Karpas-422 (cell line): ENCODE results near the gene SCUBE2. TPM values are rescaled to one million over a fixed set of nuclear protein-coding genes. Genes with fewer than 3 reads are reported as not detected.
"Not testable (repeated sequence)": the region's sequence is repeated elsewhere in the genome, so short reads cannot be mapped to it uniquely, and the experiment has no call there.

Source experiments
- DNase-seq: peaks from one replicate; pipeline ENCODE4 v3.0.0-alpha.2; 2015
- H2AFZ ChIP-seq: fragments of 200-600 bp; sonication (generic); 2 replicates; pipeline ENCODE4 v1.6.1; 2014; ENCODE audit warnings: antibody characterized with exemption, low read length, mixed read lengths
- H3K27ac ChIP-seq: fragments of 200-600 bp; sonication (generic); 2 replicates; pipeline ENCODE4 v1.5.1; 2014; ENCODE audit warnings: mild to moderate bottlenecking, low read length, moderate library complexity
- H3K27me3 ChIP-seq: fragments of 200-600 bp; sonication (generic); 2 replicates; pipeline ENCODE4 v1.6.1; 2014; ENCODE audit warnings: low read length, mixed read lengths
- H3K36me3 ChIP-seq: fragments of 200-600 bp; sonication (generic); 2 replicates; pipeline ENCODE4 v1.6.1; 2014; ENCODE audit warnings: low read length, mixed read lengths; ENCODE audit not compliant: insufficient read depth
- H3K4me1 ChIP-seq: fragments of 200-600 bp; sonication (generic); 2 replicates; pipeline ENCODE4 v1.6.1; 2014; ENCODE audit warnings: mild to moderate bottlenecking, low read length, mixed read lengths
- H3K4me2 ChIP-seq: fragments of 200-600 bp; sonication (generic); 2 replicates; pipeline ENCODE4 v1.6.1; 2014; ENCODE audit warnings: low read length, low read depth, mild to moderate bottlenecking; ENCODE audit not compliant: poor library complexity, severe bottlenecking
- H3K4me3 ChIP-seq: fragments of 200-600 bp; sonication (generic); 2 replicates; pipeline ENCODE4 v1.5.1; 2014; ENCODE audit warnings: mild to moderate bottlenecking, antibody characterized with exemption, low read length, mixed read lengths
- H3K79me2 ChIP-seq: fragments of 200-600 bp; sonication (generic); 2 replicates; pipeline ENCODE4 v1.6.1; 2014; ENCODE audit warnings: mild to moderate bottlenecking, low read length, mixed read lengths
- H3K9ac ChIP-seq: fragments of 200-600 bp; sonication (generic); 2 replicates; pipeline ENCODE4 v1.6.0; 2014; ENCODE audit warnings: low read length
- H3K9me2 ChIP-seq: fragments of 200-600 bp; sonication (generic), shearing (Covaris generic); replicated peaks from 2 replicates; pipeline ENCODE4 v1.6.0; 2014; ENCODE audit warnings: mild to moderate bottlenecking, low read length, moderate library complexity; ENCODE audit not compliant: insufficient read depth
- H3K9me3 ChIP-seq: fragments of 300-700, 200-600 bp; sonication (generic); 2 replicates; pipeline ENCODE4 v1.6.1; 2014; ENCODE audit warnings: low read length, mixed read lengths
- H4K20me1 ChIP-seq: fragments of 200-600 bp; sonication (generic); 2 replicates; pipeline ENCODE4 v1.6.1; 2014; ENCODE audit warnings: mild to moderate bottlenecking, antibody characterized with exemption, low read length, low read depth; ENCODE audit not compliant: insufficient read depth
- total RNA-seq: library from RNA; depleted of rRNA; stranded (reverse); fragments of >200 nt; shearing (Covaris generic); gene quantifications from 2 replicates; pipeline ENCODE4 v1.2.3, GENCODE V29; 2014; ENCODE audit warnings: low replicate concordance

The SCUBE2 gene
- total RNA-seq, 1 experiment from 2014 or later: not detected

DNA sequence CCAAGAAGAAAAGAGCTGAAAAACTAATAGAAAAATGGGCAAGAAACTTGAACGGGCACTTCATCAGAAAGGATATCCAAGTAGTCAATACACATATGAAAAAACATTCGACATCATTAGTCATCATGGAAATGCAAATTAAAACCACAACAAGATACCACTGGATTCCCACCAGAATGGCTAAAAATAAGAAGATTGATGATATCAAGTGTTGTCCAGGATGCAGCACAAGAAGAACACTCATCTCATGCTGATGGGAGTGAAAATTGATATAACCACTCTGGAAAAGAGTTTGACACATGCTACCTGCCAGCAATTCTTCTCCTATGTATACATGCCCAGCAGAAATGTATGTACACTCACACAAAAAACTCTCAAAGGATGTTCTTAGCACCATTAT is 26.9 kb upstream of the SCUBE2 start:
- no peaks in the 10 kb centered on the region for H3K36me3 ChIP-seq
- H3K9me2 ChIP-seq: no peaks in the 10 kb centered on the region
- no peak for DNase-seq
- no peak overlapping the region for H3K27ac ChIP-seq
- H2AFZ ChIP-seq: no peak overlapping the region
- H3K9me3 ChIP-seq: no peaks in the 10 kb centered on the region
- H3K4me3 ChIP-seq: no peak overlapping the region
- no peaks in the 10 kb centered on the region for H4K20me1 ChIP-seq
- peaks cover 8% of the 10 kb centered on the region for H3K4me1 ChIP-seq
- no peak overlapping the region for H3K4me2 ChIP-seq
- H3K79me2 ChIP-seq: no peaks in the 10 kb centered on the region
- H3K9ac ChIP-seq: no peak overlapping the region
- H3K27me3 ChIP-seq: no peaks in the 10 kb centered on the region

DNA sequence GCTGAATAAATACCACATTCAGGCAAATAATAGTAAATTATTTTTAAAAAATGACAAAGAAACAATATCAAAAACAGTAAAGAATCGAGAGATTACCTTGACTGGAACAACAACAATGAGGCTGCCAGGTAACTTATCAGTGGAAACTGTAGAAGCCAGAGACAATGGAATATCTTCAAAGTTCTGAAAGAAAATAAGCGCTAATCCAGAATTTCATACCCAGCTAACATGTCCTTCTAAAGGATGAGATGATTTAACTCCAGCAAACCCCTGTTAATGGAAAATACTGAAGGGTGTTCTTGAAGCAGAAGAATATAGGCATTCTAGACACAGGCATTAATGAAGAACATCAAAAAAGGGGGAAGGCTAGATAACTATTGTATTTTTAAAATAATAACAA is 20.7 kb upstream of the SCUBE2 start:
- no peak overlapping the region for H3K4me2 ChIP-seq
- no peaks in the 10 kb centered on the region for H3K79me2 ChIP-seq
- no peak for DNase-seq
- no peak overlapping the region for H3K9ac ChIP-seq
- no peaks in the 10 kb centered on the region for H3K36me3 ChIP-seq
- H3K27me3 ChIP-seq: no peaks in the 10 kb centered on the region
- H2AFZ ChIP-seq: no peak overlapping the region
- no peaks in the 10 kb centered on the region for H3K9me2 ChIP-seq
- no peaks in the 10 kb centered on the region for H3K9me3 ChIP-seq
- no peak overlapping the region for H3K27ac ChIP-seq
- no peak overlapping the region for H3K4me3 ChIP-seq
- no peaks in the 10 kb centered on the region for H4K20me1 ChIP-seq
- H3K4me1 ChIP-seq: no peaks in the 10 kb centered on the region

DNA sequence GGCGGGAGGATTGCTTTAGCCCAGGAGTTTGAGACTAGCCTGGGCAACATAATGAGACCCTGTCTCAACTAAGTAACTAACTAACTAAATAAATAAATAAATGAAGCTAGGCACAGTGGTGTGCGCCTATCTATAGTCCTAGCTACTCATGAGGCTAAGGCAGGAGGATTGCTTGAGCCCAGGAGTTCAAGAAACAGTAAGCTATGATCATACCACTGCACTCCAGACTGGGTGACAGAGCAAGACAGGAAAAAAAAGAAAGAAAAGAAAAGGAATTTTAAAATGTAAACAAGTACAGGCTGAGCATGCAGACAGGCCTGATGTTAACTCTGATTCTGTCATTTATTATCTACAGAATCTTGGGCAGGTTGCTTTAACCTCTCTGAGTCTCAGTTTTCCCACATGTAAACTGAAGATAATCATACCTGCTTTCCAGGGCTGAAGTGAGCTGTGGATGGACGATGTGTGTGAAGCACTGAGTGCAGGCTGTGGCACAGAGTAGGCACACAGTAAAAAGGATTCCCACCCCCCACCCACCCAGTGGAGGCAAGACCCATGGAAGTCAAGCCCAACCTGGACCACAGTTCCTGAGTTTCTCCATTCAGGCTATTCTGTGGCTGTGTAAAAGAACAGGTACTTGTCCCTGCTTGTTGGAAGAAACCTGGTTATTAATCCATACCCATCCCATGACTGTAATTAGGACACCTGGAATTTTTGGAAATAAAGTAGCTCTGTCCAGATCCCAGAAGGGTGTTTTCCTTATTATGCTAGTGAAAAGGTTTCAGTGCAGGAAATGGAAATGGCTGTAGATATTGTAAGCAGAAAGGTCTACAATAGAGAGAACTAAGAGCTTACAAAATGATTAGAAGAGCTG is 18.7 kb upstream of the SCUBE2 start:
- Histone ChIP-seq H3K27ac (no peak overlapping the region), H3K4me1 (no peaks in the 10 kb centered on the region), H3K9me2 (no peaks in the 10 kb centered on the region), H3K4me2 (no peak overlapping the region), H3K36me3 (no peaks in the 10 kb centered on the region), H4K20me1 (no peaks in the 10 kb centered on the region), H3K4me3 (no peak overlapping the region), H3K79me2 (no peaks in the 10 kb centered on the region), H3K9ac (no peak overlapping the region), H3K9me3 (no peaks in the 10 kb centered on the region), H2AFZ (no peak overlapping the region), H3K27me3 (no peaks in the 10 kb centered on the region)
- no peak for DNase-seq

DNA sequence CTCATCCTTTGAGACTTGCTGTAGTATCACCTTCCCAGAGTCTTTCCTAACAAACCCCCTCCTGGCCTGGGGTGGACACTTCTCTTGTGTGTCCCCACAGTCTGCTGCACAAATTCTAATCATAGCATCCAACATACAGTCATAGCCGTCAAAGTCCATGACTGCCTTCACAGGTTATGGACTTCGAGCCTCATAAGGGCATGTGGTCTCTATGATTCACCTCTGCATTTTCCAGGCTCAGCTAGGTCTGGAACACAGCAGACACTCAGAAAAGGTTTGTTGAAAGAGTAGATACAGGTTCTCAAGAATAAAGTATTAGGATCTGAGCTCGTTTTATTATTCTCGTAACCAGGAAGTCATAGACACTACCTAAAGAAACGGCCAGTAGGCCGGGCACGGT is 13.2 kb upstream of the SCUBE2 start:
- Histone ChIP-seq H2AFZ (no peak overlapping the region), H3K4me2 (no peak overlapping the region), H3K9me3 (no peaks in the 10 kb centered on the region), H3K4me3 (no peak overlapping the region), H3K79me2 (no peaks in the 10 kb centered on the region), H3K9ac (no peak overlapping the region), H4K20me1 (no peaks in the 10 kb centered on the region), H3K27me3 (no peaks in the 10 kb centered on the region), H3K36me3 (no peaks in the 10 kb centered on the region), H3K4me1 (no peaks in the 10 kb centered on the region), H3K27ac (no peak overlapping the region), H3K9me2 (no peaks in the 10 kb centered on the region)
- DNase-seq: no peak

DNA sequence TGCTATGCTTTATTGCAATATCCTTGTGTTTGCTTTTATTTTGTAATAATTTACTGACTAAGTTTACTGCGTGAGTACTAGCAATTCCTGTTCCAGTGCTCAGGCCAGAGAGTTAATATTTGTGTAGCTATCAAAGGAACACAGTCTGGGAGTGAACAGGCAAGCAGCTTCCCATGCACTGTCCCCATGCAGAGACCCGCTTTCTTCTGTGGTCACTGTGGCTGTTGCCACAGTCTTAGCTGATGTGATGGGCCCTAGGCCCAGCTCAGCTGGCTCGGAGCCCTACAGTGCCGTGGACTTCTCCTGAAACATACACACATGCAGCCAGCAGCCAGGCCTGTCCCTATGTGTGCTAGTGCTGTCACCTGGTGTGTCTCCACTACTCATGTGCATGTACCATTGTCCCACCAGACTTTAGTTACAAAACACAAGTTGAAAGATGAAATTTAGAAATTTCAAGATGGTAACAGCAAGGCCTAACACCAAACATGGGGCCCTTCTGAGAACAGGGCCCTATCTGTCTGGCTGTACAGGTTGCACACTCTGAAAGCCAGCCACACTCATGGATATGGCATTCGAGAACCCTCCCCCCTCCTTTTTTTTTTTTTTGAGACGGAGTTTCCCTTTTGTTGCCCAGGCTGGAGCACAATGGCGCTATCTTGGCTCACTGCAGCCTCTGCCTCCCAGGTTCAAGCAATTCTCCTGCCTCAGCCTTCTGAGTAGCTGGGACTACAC is 12.3 kb upstream of the SCUBE2 start:
- H2AFZ ChIP-seq: no peak overlapping the region
- H3K4me1 ChIP-seq: no peaks in the 10 kb centered on the region
- H3K9ac ChIP-seq: no peak overlapping the region
- no peak overlapping the region for H3K4me2 ChIP-seq
- H3K27ac ChIP-seq: no peak overlapping the region
- H3K36me3 ChIP-seq: no peaks in the 10 kb centered on the region
- no peaks in the 10 kb centered on the region for H3K9me2 ChIP-seq
- no peak for DNase-seq
- H3K9me3 ChIP-seq: no peaks in the 10 kb centered on the region
- no peaks in the 10 kb centered on the region for H4K20me1 ChIP-seq
- no peaks in the 10 kb centered on the region for H3K79me2 ChIP-seq
- H3K27me3 ChIP-seq: no peaks in the 10 kb centered on the region
- no peak overlapping the region for H3K4me3 ChIP-seq

DNA sequence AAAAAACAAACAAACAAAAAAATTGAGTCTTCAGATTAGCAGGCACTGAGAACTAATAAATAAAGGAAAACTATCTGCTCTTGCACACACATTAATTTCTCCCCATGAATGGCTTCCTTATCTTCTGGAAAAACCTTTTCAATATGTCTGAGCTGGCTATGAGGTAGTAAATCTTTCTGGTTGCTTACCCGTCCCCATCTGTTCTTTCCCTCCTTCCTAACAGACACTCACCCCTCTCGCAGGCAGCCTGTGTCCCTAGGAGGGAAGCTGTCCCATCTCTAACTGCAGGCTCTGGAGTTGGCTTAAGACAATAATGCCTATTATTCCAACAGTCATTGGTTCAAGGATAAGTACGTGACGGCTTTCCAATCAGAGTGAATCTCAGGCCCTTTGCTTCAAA is 8.2 kb upstream of the SCUBE2 start:
- Histone ChIP-seq H3K27me3 (no peaks in the 10 kb centered on the region), H4K20me1 (no peaks in the 10 kb centered on the region), H3K9me3 (no peaks in the 10 kb centered on the region), H3K27ac (no peak overlapping the region), H3K4me3 (no peak overlapping the region), H3K9ac (no peak overlapping the region), H3K79me2 (no peaks in the 10 kb centered on the region), H3K4me1 (no peaks in the 10 kb centered on the region), H2AFZ (no peak overlapping the region), H3K4me2 (no peak overlapping the region), H3K36me3 (no peaks in the 10 kb centered on the region), H3K9me2 (no peaks in the 10 kb centered on the region)
- no peak for DNase-seq

DNA sequence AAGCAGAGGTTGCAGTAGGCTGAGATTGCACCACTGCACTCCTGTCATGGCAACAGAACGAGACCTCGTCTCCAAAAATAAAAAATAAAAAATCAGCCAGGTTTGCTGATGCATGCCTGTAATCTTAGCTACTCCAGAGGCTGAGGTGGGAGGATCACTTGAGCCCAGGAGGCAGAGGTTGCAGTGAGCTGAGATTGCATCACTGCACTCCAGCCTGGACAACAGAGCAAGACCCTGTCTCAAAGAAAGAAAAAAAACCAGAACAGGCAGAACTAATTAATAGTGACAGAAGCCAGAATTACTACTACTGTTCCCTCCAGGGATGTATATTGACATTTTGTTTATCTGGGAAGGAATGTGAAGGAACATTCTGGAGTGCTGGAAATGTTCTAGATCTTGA is 7.1 kb upstream of the SCUBE2 start:
- not testable (repeated sequence) for H3K4me1 ChIP-seq, H2AFZ ChIP-seq, H3K4me3 ChIP-seq, H3K36me3 ChIP-seq, DNase-seq, H4K20me1 ChIP-seq, H3K27ac ChIP-seq, H3K9ac ChIP-seq, H3K79me2 ChIP-seq, H3K4me2 ChIP-seq, H3K9me2 ChIP-seq, H3K27me3 ChIP-seq, H3K9me3 ChIP-seq

DNA sequence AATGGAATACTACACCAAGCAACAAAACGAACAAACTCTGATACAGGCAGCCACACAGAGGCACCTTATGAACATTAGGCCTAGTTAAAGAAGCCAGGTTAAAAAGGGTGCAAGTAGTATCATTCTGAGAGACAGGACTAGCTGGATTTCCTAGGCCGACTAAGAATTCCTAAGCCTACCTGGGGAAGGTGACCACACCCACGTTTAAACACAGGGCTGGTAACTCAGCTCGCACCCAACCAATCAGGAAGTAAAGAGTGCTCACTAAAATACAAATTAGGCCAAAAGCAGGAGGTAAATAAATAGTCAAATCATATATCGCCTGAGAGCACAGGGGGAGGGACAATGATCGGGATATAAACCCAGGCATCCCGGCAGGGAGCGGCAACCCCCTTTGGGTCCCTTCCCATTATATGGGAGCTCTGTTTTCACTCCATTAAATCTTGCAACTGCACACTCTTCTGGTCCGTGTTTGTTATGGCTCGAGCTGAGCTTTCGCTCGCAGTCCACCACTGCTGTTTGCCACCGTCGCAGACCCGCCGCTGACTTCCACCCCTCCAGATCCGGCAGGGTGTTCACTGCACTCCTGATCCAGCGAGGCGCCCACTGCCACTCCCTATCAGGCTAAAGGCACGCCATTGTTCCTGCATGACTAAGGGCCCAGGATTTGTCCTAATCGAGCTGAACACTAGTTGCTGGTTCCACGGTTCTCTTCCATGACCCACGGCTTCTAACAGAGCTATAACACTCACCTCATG is 6.0 kb upstream of the SCUBE2 start:
- H3K27ac ChIP-seq, H3K9me3 ChIP-seq, H4K20me1 ChIP-seq, H2AFZ ChIP-seq, H3K9me2 ChIP-seq, H3K27me3 ChIP-seq, H3K36me3 ChIP-seq, H3K4me2 ChIP-seq, H3K79me2 ChIP-seq, H3K4me3 ChIP-seq, H3K9ac ChIP-seq, H3K4me1 ChIP-seq, DNase-seq: not testable (repeated sequence)
